Measurements from ENCODE around the gene HPRT1.

Gene HPRT1

DNA sequence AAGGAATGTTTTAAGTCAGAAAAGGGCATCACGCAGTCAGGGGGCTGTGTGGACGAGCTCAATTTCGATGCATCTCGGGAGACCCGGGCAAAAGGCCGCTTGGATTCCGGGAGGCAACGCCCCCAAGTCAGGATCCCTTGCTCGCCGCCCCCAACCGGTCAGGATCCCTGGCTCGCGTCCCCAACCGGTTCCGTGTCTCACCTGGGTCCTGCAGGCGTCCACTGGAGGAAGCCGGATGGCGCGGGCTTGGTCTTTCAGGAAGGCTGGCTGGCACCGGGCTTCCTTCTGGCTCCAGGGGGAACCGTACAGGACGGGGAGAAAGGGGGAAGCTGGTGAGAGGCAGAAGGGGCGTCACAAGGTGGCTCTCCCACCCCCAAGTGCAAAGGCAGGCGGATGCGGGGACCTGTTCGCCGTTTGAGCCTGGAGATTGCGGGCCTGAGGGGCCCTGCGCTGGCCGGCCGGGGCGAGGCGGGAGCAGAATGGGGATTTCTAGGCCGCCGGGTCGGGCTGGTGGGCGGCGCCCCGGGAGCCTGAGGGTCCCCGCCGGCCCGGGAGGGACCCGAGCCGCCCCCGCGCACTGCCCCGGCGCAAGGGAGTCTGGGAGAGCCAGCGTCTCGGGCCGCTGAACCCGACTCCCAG lies 84.7 kb downstream of the HPRT1 start:
- no peak for DNase-seq

DNA sequence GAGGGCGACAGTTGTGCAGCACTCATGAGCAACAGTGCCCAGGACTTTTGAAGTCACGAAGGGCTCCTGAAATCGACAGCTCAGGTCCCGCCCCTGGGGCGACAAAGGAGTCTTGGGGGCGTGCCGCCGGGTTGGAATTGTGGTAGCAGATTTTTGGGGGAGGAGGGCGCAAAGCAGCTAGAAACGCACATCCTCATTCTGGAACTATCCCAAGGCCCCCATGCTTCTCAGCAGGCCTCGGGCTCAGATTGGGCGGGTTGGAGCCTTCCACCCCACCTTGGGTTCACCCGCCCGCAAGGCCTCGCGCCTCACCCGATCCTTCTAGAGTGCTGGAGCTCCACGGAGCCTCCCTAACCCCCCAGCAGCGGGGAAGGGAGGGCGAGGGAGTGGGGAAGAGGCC lies 85.5 kb downstream of the HPRT1 start:
- no peak for DNase-seq

DNA sequence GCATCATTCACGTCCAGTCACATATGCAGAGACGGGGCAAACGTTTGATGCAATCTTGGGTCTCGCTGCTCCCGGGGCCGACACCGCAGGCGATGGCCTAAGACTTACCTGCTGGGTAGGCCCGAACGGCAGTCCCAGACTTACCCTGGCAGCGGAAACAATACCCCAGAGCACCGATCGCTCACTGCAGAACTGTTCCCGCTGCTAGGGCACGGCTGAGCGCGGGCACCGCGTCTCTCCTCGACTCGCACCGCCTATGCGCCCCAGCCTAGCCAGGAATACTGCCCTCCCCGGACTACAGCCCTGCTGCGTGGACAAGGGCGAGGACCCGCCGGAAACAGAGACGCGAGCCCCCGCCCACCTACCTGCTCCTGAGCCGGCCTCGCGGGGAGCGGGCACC lies 86.2 kb downstream of the HPRT1 start:
- no peak for DNase-seq

DNA sequence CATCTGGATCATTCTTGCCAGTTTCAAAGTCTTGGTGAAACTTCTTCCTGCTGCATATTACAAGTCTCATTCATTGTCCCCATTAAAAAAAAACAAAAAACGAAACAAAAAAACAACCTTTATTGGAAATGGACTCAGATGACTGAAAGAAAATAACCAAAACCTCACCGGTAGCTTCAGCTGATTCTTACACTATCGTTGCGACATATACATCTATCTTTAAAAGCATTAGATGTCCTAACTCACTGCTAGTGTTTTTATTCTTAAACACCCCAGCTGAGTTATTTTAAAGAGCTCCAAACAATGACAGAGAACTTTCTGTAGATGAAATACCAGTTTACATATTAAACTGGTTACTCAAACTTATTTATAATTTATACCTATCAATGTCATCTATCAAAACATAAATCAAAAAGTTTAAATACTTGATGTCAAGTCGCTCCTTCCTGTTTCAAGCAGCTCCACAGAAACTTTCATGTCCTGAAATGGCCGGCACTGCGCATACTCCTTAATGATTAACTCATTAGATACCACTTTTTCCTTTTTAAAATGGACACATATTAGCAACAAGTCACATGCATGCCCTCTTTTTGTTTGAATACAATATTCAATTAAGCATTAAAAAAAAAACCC lies 87.2 kb downstream of the HPRT1 start:
- no peak for DNase-seq

DNA sequence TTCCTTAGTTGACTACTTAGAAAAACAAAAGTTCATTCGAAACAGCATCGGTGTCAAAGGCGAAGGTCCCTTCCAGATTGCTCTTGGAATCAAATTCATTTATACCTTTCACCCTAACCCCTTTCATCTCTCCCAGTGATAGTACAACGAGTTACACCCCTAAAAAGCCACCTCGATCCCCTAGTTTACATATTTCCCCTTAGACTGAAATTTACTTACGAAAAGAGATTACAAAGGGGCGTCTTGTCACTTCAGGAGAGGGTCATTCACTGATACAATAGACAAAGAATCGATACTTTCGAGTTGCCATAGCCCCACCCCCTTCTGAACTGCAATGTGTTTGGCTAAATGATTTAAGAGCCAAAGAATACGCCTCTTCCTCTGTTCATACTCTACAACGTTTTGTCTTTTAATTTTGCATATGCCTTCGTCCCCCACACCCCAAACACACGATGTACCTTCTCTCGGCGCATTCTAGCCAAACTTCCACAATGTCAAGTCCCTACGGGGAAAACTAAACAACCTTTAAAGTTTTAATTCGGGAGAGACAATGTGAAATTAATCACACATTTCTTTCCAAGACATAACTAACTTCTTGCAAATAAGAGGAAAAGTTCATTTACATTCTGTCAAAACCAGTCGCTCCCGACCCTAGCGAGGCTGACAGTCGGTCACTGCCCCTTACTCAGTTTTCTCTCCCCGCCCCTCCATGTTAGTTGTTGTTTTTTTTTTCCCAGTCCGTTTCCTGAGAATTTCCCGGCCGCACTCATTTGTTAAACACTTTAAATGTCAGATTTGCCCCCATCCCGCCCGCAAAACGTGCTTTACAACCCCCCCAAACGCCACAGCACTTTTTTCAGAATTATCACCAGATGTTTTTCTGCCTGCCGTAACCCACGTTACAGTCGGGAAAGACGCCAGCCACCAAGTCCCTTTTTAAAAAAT lies 88.6 kb downstream of the HPRT1 start:
- no peak for DNase-seq
